ENCODE measurements around the gene LIF. TPM values are rescaled to one million over a fixed set of nuclear protein-coding genes. Genes with fewer than 3 reads are reported as not detected.
A peak's percentile ranks its signal among the peaks of the same experiment; 100 is the strongest.

Gene LIF
- total and polyA plus RNA-seq, 7 donors: 0.28 to 10.3 (median 1.6) TPM

GRCh38 chr22:30196141-30196879 lies 50.2 kb downstream of the LIF start:
- H3K27ac ChIP-seq: peak overlapping the region; percentile 61 to 73 (median 70)
- intact Hi-C loops (cut with DNase I): loop anchor here (5.0 kb wide), 1 partner anchor 51 kb away; the partner anchor contains the start of gene LIF
- no peaks in the 10 kb centered on the region for H3K9me3 ChIP-seq
- no peaks in the 10 kb centered on the region for H3K36me3 ChIP-seq
- DNase-seq: peak; percentile 92
- 17 to 27% methylated on average over 11 of the region's 11 CpGs for WGBS, 2 donors
- peak overlapping the region in 1 of 4 donors; percentile 2 for H3K4me3 ChIP-seq
- H3K4me1 ChIP-seq: peaks cover 0 to 23% (median 19%) of the 10 kb centered on the region in 4 donors
- no peaks in the 10 kb centered on the region for H3K27me3 ChIP-seq
- TF ChIP-seq POLR2AphosphoS5 (IDR thresholded peaks at IDR 0.05): peak in 2 of 4 donors; percentile 27 to 53
- TF ChIP-seq CTCF (IDR thresholded peaks at IDR 0.05): no peak
- peak in 1 of 4 donors; percentile 14 for TF ChIP-seq EP300 (IDR thresholded peaks at IDR 0.05)

DNA sequence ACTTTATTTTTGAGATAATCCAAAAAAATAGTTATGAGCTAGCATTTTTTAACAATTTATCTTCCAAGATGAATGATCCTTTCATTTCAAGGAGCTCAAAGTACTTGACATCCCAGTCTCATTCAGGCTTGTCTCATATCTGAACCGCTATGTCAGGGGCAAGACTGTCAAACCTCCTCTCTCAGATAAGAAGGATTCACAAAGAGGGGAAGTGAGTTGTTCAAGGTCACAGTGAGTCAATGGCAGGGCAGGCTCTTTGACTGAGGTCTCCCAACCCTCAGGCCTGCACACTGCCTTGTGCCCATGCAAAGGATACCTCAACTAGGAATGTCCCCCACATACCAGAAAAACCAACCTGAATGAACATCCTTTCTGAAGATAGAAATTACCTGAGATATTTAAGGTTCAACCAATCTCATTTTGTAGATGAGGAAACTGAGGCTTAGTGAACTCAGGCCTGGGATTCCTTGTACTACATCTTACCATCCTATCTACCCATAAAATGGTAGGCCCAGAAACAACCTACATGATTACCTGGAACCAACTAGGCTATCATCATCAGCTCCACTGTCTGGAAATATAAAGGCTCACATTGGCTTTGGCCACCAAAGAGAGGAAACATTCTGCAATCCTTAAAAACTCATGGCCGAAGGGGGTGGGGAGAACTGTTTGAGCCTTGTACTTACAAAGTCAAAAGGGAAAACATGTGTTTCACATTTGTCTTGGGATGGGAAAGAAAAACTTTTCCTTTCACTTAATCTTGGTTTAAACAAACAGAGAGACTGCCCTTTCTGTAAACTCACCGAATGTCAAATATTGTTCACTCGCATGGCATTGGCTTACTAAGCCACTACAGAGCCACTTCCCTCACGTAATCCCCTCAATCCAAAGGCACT lies 51.1 kb downstream of the LIF start:
- Histone ChIP-seq H3K27me3 (no peaks in the 10 kb centered on the region), H3K36me3 (no peaks in the 10 kb centered on the region), H3K9me3 (no peaks in the 10 kb centered on the region), H3K4me1 (peaks cover 0 to 23% (median 19%) of the 10 kb centered on the region in 4 donors), H3K27ac (peak overlapping the region; percentile 61 to 73 (median 70)), H3K4me3 (peak overlapping the region in 1 of 4 donors; percentile 2)
- 70 to 80% methylated on average over 5 of the region's 5 CpGs for WGBS, 2 donors
- intact Hi-C loops (cut with DNase I): loop anchor here (5.0 kb wide), 1 partner anchor 52 kb away; the partner anchor contains the start of gene LIF
- TF ChIP-seq POLR2A (IDR thresholded peaks at IDR 0.05) (no peak), POLR2AphosphoS5 (IDR thresholded peaks at IDR 0.05) (no peak), CTCF (IDR thresholded peaks at IDR 0.05) (no peak), EP300 (IDR thresholded peaks at IDR 0.05) (no peak)
- no peak for DNase-seq

- intact Hi-C loops (cut with DNase I): no loop called here
- Histone ChIP-seq H3K27me3 (no peaks in the 10 kb centered on the region), H3K4me1 (peaks cover 0 to 23% (median 19%) of the 10 kb centered on the region in 4 donors), H3K27ac (no peak overlapping the region), H3K4me3 (no peak overlapping the region), H3K36me3 (no peaks in the 10 kb centered on the region), H3K9me3 (no peaks in the 10 kb centered on the region)
- 84 to 92% methylated on average over 3 of the region's 3 CpGs for WGBS, 2 donors
- no peak for TF ChIP-seq POLR2A (IDR thresholded peaks at IDR 0.05)
- no peak for TF ChIP-seq POLR2AphosphoS5 (IDR thresholded peaks at IDR 0.05)
- no peak for TF ChIP-seq CTCF (IDR thresholded peaks at IDR 0.05)
- TF ChIP-seq EP300 (IDR thresholded peaks at IDR 0.05): no peak
- DNase-seq: no peak
Observed at GRCh38 chr22:30193031-30193775, 53.4 kb downstream of the LIF start.

DNA sequence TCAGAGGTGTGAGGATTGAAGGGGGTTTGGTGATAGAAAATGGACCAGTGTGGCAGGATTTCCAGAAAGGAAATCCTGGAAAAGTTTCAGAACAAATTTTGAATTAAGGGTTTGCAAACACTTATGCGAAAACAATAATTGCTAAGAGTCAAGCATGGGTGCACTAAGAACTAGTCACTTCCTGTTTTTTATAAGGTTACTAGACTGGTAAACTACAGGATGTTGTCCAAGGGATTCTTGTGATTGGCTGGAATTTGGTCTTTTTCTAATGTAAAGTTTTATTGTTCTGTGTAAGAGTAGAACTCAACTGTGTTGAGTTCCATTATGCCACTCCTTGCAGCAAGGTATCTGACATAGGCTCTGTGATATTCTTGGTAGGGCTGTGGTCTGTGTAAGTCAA lies 54.1 kb downstream of the LIF start:
- no peak for TF ChIP-seq POLR2A (IDR thresholded peaks at IDR 0.05)
- TF ChIP-seq EP300 (IDR thresholded peaks at IDR 0.05): no peak
- TF ChIP-seq CTCF (IDR thresholded peaks at IDR 0.05): no peak
- no peak for TF ChIP-seq POLR2AphosphoS5 (IDR thresholded peaks at IDR 0.05)
- no peak for DNase-seq
- no peaks in the 10 kb centered on the region for H3K27me3 ChIP-seq
- no peak overlapping the region for H3K27ac ChIP-seq
- intact Hi-C loops (cut with DNase I): no loop called here
- 70 to 92% methylated on average over 1 of the region's 1 CpG for WGBS, 2 donors
- no peaks in the 10 kb centered on the region for H3K36me3 ChIP-seq
- no peak overlapping the region for H3K4me3 ChIP-seq
- H3K9me3 ChIP-seq: no peaks in the 10 kb centered on the region
- peaks cover 0 to 23% (median 19%) of the 10 kb centered on the region in 4 donors for H3K4me1 ChIP-seq
